Sigmoid colon (tissue), 7 donors: ENCODE results near the gene TAT. TPM values are rescaled to one million over a fixed set of nuclear protein-coding genes. Genes with fewer than 3 reads are reported as not detected.

Source experiments
- DNase-seq: peaks from one replicate; pipeline ENCODE4 v3.0.0-alpha.2; 2019
- H3K27ac ChIP-seq, 4 donors: fragments of 200-600 bp; sonication (generic); one replicate each; pipeline ENCODE4 v1.5.1; 2016 to 2019; ENCODE audit warnings: mild to moderate bottlenecking in 1 of 4
- H3K27me3 ChIP-seq, 3 donors: fragments of 200-600 bp; sonication (generic); one replicate each; pipeline ENCODE4 v1.5.1; 2019; ENCODE audit warnings: mild to moderate bottlenecking in 1 of 3
- H3K36me3 ChIP-seq, 4 donors: fragments of 200-600 bp; sonication (generic); one replicate each; pipeline ENCODE4 v1.5.1; 2016 to 2019
- H3K4me1 ChIP-seq, 4 donors: fragments of 200-600 bp; sonication (generic); one replicate each; pipeline ENCODE4 v1.5.1; 2017 to 2019
- H3K4me3 ChIP-seq, 4 donors: fragments of 200-600 bp; sonication (generic); one replicate each; pipeline ENCODE4 v1.5.1; 2017 to 2019; ENCODE audit warnings: mild to moderate bottlenecking in 2 of 4, moderate library complexity in 1 of 4
- H3K9me3 ChIP-seq, 4 donors: fragments of 200-600 bp in 3 of 4; sonication (generic) in 3 of 4; one replicate each; pipeline versions ENCODE4 v1.5.1 to v1.6.1; 2013 to 2019
- EP300 ChIP-seq, 4 donors: sonication (generic); formaldehyde crosslinking; IDR thresholded peaks; one replicate each; pipeline ENCODE4 v1.6.1; 2017; ENCODE audit warnings: antibody characterized with exemption in 4 of 4
- POLR2A ChIP-seq, 2 donors: fragments of 450-650 bp; IDR thresholded peaks; one replicate each; pipeline ENCODE4 v1.6.1; 2016; ENCODE audit warnings: antibody characterized with exemption in 2 of 2, mild to moderate bottlenecking in 2 of 2, moderate library complexity in 2 of 2
- POLR2AphosphoS5 ChIP-seq, 4 donors: sonication (generic); formaldehyde crosslinking; IDR thresholded peaks; one replicate each; pipeline ENCODE4 v1.6.1; 2017; ENCODE audit warnings: antibody characterized with exemption in 4 of 4
- WGBS, 2 donors: extraction: QIAGEN DNeasy Blood & Tissue Kit; methylation state at CpG; one replicate each; pipeline ENCODE4 v1.1.7; 2013; 5-methylcytosine and 5-hydroxymethylcytosine counted together
- intact Hi-C: fragments of 100-400 bp; cut with DNase I; formaldehyde crosslinking; loops from one replicate; pipeline ENCODE4 v1.15.1; 2023
- polyA plus RNA-seq, 3 donors: library from polyadenylated mRNA; stranded (reverse); fragments of 200-250 nt; gene quantifications; one replicate each; pipeline ENCODE4 v1.2.3, GENCODE V29; 2013
- total RNA-seq, 4 donors: library from RNA; depleted of rRNA; stranded (reverse); fragments of >200 nt; gene quantifications; one replicate each; pipeline ENCODE4 v1.1.0, GENCODE V29; 2016
- TF ChIP-seq, protein P1 (sequence below), 4 experiments: fragments of 450-650 bp in 3 of 4; fragments of 200-600 bp in 1 of 4; IDR thresholded peaks; one replicate each; pipeline ENCODE4 v1.5.1; 2016 to 2019; ENCODE audit warnings: antibody characterized with exemption in 4 of 4, mild to moderate bottlenecking in 3 of 4, moderate library complexity in 2 of 4
- donor health status: healthy with polysubstance abuse.
- donor health status: Bipolar disorder and iron deficiency.
- donor health status: healthy.

TAT gene
- total RNA-seq (not detected), polyA plus RNA-seq (1 to 10 TPM in 2 of 3 donors, under 1 TPM in 1; 0.22 to 3.2 (median 1.2) TPM)

DNA sequence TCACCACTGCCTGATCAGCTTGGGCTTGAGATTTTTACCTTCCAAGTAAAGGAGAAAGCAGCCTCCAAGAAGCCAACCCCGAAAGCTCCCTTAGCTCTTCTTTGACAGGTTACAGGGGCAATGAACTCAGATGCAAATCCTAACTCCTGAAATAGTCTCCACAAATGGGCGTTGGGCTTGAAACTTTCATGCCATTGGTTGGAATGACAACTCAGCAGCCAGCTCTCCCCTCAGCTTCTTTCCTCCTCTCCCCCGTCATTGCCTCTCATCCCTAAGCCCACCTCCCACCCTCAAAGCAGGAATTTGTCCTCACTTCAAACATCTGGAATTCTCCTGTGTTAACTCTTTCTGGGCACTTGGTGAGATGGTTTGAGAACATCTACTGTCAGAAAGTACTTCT is at the start of gene TAT:
TSS of gene TAT (minus strand) at position 122 of the 400 bp plus-strand sequence. CDS start 677 bp downstream, outside the sequence.
- Histone ChIP-seq H3K4me3 (no peak within 1 kb of the TSS), H3K27me3 (peaks cover 0 to 4% (median 0%) of the 10 kb centered on the region in 3 donors), H3K4me1 (no peaks in the 10 kb centered on the region), H3K27ac (no peak within 1 kb of the TSS), H3K9me3 (no peaks in the 10 kb centered on the region), H3K36me3 (no peaks in the 10 kb centered on the region)
- TF ChIP-seq POLR2A (IDR thresholded peaks at IDR 0.05) (no peak), EP300 (IDR thresholded peaks at IDR 0.05) (no peak), POLR2AphosphoS5 (IDR thresholded peaks at IDR 0.05) (no peak)
- TF ChIP-seq, protein P1, sequence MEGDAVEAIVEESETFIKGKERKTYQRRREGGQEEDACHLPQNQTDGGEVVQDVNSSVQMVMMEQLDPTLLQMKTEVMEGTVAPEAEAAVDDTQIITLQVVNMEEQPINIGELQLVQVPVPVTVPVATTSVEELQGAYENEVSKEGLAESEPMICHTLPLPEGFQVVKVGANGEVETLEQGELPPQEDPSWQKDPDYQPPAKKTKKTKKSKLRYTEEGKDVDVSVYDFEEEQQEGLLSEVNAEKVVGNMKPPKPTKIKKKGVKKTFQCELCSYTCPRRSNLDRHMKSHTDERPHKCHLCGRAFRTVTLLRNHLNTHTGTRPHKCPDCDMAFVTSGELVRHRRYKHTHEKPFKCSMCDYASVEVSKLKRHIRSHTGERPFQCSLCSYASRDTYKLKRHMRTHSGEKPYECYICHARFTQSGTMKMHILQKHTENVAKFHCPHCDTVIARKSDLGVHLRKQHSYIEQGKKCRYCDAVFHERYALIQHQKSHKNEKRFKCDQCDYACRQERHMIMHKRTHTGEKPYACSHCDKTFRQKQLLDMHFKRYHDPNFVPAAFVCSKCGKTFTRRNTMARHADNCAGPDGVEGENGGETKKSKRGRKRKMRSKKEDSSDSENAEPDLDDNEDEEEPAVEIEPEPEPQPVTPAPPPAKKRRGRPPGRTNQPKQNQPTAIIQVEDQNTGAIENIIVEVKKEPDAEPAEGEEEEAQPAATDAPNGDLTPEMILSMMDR (IDR thresholded peaks at IDR 0.05): no peak
- DNase-seq: no peak
- intact Hi-C loops: no loop called here
- 38 to 62% methylated on average over 3 of the region's 3 CpGs for WGBS, 2 donors

DNA sequence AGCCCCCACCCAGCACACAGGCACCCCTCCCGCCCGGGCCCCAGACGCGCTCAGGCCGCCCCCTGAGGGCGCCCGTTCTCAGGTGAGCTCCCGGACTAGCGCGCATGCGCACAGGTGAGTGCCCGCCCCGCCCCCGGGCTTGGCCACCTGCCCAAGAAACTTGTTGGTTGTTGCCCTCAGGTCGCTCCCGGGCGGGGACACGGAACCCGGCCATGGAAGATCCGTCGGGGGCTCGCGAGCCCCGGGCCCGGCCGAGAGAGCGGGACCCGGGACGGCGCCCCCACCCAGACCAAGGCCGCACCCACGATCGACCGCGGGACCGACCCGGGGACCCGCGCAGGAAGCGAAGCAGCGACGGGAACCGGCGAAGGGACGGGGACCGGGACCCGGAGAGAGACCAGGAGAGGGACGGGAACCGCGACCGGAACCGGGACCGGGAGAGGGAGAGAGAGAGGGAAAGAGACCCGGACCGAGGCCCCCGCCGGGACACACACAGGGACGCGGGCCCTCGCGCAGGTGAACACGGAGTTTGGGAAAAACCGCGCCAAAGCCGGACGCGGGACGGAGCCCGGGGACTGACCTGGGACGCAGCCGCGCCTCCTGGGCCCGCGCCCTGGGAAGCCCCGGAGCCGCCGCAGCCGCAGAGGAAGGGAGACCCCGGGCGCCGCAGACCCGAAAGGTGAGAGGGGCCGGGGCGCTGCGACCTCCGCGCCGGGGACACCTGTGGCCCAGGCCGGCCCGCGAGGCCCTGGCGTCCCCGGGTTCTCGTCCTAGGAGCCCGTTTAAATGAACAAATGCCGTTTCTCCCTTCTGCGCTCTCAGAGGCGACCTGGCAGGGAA is 49.3 kb upstream of the TAT start, which contains the start of gene MARVELD3:
TSS of gene MARVELD3 (plus strand) at position 167 of the 840 bp plus-strand sequence. CDS start at position 213, 46 bp downstream.
- H3K27ac ChIP-seq: peak within 1 kb of the TSS in 1 of 4 donors; percentile 31
- peak within 1 kb of the TSS in 3 of 4 donors; percentile 28 to 37 (median 34) for H3K4me3 ChIP-seq
- no peak for DNase-seq
- H3K36me3 ChIP-seq: no peaks in the 10 kb centered on the region
- intact Hi-C loops: no loop called here
- TF ChIP-seq, protein P1 (IDR thresholded peaks at IDR 0.05): no peak
- TF ChIP-seq POLR2A (IDR thresholded peaks at IDR 0.05): no peak
- peaks cover 0 to 3% (median 0%) of the 10 kb centered on the region in 4 donors for H3K9me3 ChIP-seq
- peaks cover 22 to 45% (median 34%) of the 10 kb centered on the region in 3 donors for H3K27me3 ChIP-seq
- WGBS, 2 donors: 1 to 2% methylated on average over 98 of the region's 98 CpGs
- peaks cover 0 to 14% (median 13%) of the 10 kb centered on the region in 4 donors for H3K4me1 ChIP-seq

DNA sequence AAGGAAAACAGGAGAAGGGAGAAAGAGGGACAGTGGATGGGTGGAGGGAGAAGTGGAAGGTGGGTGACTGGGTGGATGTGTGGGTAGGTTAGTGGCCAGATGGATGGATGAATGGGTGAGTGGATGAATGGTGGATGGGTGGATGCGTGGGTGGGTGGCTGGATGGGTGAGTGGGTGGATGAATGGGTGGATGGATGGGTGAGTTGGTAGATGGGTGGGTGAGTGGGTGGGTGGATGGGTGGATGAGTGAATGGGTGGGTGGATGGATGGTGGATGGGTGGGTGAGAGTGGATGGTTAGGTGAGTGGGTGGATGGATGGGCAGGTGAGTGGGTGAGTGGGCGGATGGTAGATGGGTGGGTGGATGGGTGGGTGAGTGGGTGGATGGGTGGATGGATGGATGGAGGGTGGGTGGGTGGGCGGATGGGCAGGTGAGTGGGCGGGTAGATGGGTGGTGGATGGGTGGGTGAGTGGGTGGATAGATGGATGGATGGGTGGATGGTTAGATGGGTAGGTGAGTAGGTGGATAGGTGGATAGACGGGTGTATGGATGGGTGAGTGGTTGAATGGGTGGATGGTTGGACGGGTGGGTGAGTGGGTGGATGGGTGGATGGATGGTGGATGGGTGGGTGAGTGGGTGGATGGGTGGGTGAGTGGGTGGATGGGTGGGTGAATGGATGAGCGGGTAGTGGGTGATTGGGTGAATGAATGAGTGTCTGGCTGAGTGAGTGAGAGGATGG is 48.4 kb upstream of the TAT start:
- H3K4me1 ChIP-seq: peaks cover 0 to 14% (median 13%) of the 10 kb centered on the region in 4 donors
- no peak for DNase-seq
- H3K36me3 ChIP-seq: no peaks in the 10 kb centered on the region
- H3K4me3 ChIP-seq: no peak overlapping the region
- intact Hi-C loops: no loop called here
- peaks cover 0 to 3% (median 0%) of the 10 kb centered on the region in 4 donors for H3K9me3 ChIP-seq
- TF ChIP-seq, protein P1 (IDR thresholded peaks at IDR 0.05): no peak
- TF ChIP-seq EP300 (IDR thresholded peaks at IDR 0.05) (no peak), POLR2A (IDR thresholded peaks at IDR 0.05) (no peak), POLR2AphosphoS5 (IDR thresholded peaks at IDR 0.05) (no peak)
- H3K27ac ChIP-seq: no peak overlapping the region
- 90 to 91% methylated on average over 7 of the region's 7 CpGs for WGBS, 2 donors
- peaks cover 22 to 45% (median 34%) of the 10 kb centered on the region in 3 donors for H3K27me3 ChIP-seq

DNA sequence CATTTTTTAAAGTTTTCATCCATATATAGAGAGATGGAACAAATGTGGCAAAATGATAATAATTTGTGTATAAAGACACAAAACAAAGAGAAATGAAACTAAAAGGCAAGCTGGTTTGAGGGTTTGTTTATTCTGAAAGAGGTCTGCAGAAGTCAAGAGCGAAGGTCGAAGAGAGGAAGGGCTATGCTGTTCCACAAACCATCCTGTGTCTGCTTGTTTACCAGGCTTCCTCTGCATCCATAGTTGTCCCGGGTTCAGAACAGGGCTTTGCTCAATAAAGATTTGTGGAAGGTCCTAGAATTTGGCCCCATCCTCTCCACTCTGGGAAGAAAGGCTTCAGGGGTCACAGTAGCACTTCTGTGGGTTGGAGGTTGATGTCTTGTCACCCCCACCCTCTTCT is 46.7 kb upstream of the TAT start:
- H3K4me3 ChIP-seq: no peak overlapping the region
- peaks cover 0 to 14% (median 13%) of the 10 kb centered on the region in 4 donors for H3K4me1 ChIP-seq
- no peaks in the 10 kb centered on the region for H3K36me3 ChIP-seq
- H3K9me3 ChIP-seq: peaks cover 0 to 3% (median 0%) of the 10 kb centered on the region in 4 donors
- TF ChIP-seq POLR2AphosphoS5 (IDR thresholded peaks at IDR 0.05): no peak
- H3K27ac ChIP-seq: no peak overlapping the region
- intact Hi-C loops: no loop called here
- H3K27me3 ChIP-seq: peaks cover 22 to 45% (median 34%) of the 10 kb centered on the region in 3 donors
- WGBS, 2 donors: 45 to 46% methylated on average over 3 of the region's 3 CpGs
- no peak for DNase-seq

DNA sequence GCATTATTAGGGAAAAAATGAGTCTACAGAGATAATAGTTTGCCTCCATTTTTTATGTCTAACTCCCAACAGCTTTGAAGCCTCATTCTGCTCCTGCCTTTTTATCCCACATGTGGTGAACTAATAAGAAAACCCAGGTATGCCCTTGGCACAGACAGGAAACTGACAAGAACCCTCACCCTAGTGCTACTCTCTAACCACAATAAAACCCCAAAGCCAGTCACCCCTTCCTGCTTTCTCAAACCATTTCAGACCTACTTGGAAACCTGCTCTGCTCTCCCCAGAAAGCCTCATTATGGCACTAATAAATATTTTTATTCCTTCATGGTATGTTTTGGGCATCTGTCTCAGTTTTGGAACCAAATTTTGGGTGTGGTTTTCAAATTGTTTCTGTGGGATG is 45.2 kb upstream of the TAT start:
- H3K4me1 ChIP-seq: peaks cover 0 to 14% (median 13%) of the 10 kb centered on the region in 4 donors
- DNase-seq: no peak
- peaks cover 0 to 3% (median 0%) of the 10 kb centered on the region in 4 donors for H3K9me3 ChIP-seq
- peaks cover 22 to 36% (median 26%) of the 10 kb centered on the region in 3 donors for H3K27me3 ChIP-seq
- no peak overlapping the region for H3K4me3 ChIP-seq
- H3K27ac ChIP-seq: no peak overlapping the region
- intact Hi-C loops: no loop called here
- no peak for TF ChIP-seq POLR2AphosphoS5 (IDR thresholded peaks at IDR 0.05)
- TF ChIP-seq EP300 (IDR thresholded peaks at IDR 0.05): no peak
- TF ChIP-seq POLR2A (IDR thresholded peaks at IDR 0.05): no peak
- TF ChIP-seq, protein P1 (IDR thresholded peaks at IDR 0.05): no peak
- H3K36me3 ChIP-seq: no peaks in the 10 kb centered on the region
